K562 (cell line): ENCODE data around the gene UBE2H. TPM values are rescaled to one million over a fixed set of nuclear protein-coding genes. Genes with fewer than 3 reads are reported as not detected.
A peak's percentile ranks its signal among the peaks of the same experiment; 100 is the strongest.

Source experiments
- BDP1 ChIP-seq: IDR thresholded peaks from 3 replicates; pipeline ENCODE4 v1.6.1; 2011; ENCODE audit not compliant: insufficient read length, insufficient read depth
- CEBPG ChIP-seq, 3 experiments: fragments of 200-800 bp in 1 of 3; sonication (Bioruptor generic) in 1 of 3; sonication (generic) in 1 of 3; formaldehyde crosslinking in 1 of 3; IDR thresholded peaks in 2 of 3; conservative IDR thresholded peaks in 1 of 3; 2 replicates each; pipeline versions ENCODE4 v1.6.1 to v1.8.0; 2016 to 2022; ENCODE audit warnings: missing compliant biosample characterization in 2 of 3, missing genetic modification characterization in 2 of 3, mild to moderate bottlenecking in 1 of 3, missing genetic modification reagents in 1 of 3
- CREBBP ChIP-seq: IDR thresholded peaks from one replicate; pipeline ENCODE4 v1.6.1; 2012; ENCODE audit warnings: low read depth, mild to moderate bottlenecking, control low read depth, inconsistent platforms, low read length
- EZH2 ChIP-seq: IDR thresholded peaks from 2 replicates; pipeline ENCODE4 v1.6.1; 2012; ENCODE audit warnings: low read depth, mild to moderate bottlenecking, inconsistent platforms, low read length, borderline replicate concordance
- NR1H2 ChIP-seq: sonication (generic); formaldehyde crosslinking; IDR thresholded peaks from 2 replicates; pipeline ENCODE4 v1.4.0; 2020; ENCODE audit warnings: mild to moderate bottlenecking, missing genetic modification reagents
- TBL1XR1 ChIP-seq, 2 experiments: IDR thresholded peaks; 2 replicates each; pipeline ENCODE4 v1.6.1; 2012; ENCODE audit warnings: improper control_type of control experiment in 2 of 2, low read length in 2 of 2, mild to moderate bottlenecking in 1 of 2
- TRIM24 ChIP-seq, 2 experiments: fragments of 450-650 bp; IDR thresholded peaks; 2 replicates each; pipeline ENCODE4 v1.6.1; 2016
- ZBTB9 ChIP-seq: fragments of 450-650 bp; formaldehyde crosslinking; IDR thresholded peaks from 2 replicates; pipeline ENCODE4 v1.4.0; 2020; ENCODE audit warnings: mild to moderate bottlenecking, moderate library complexity
- ZNF583 ChIP-seq: fragments of 250-450 bp; sonication (Bioruptor Pico); IDR thresholded peaks from 2 replicates; pipeline ENCODE4 v1.4.0; 2020
- ZNF764 ChIP-seq: fragments of 250-450 bp; sonication (Bioruptor Pico); IDR thresholded peaks from 2 replicates; pipeline ENCODE4 v1.4.0; 2020; ENCODE audit warnings: low read depth, mild to moderate bottlenecking, moderate library complexity
- ZNF77 ChIP-seq: fragments of 250-450 bp; sonication (Bioruptor Pico); IDR thresholded peaks from 2 replicates; pipeline ENCODE4 v1.5.0; 2020
- ZNF780A ChIP-seq: fragments of 250-450 bp; sonication (Bioruptor Pico); IDR thresholded peaks from 2 replicates; pipeline ENCODE4 v1.5.0; 2021; ENCODE audit warnings: mild to moderate bottlenecking
- polyA plus RNA-seq, 8 experiments: library from polyadenylated mRNA; depleted of rRNA in 4 of 8; stranded (reverse) in 5 of 8; unstranded in 3 of 8; fragments of >200 nt; fragmentation: Nextera tagmentation in 2 of 8; fragmentation: Illumina TruSeq in 1 of 8; extraction: Ambion mirVana in 2 of 8; extraction: Trizol in 1 of 8; gene quantifications; 2 replicates each; pipeline versions ENCODE4 v1.2.1 to v1.2.3, GENCODE V29; 2011 to 2014; ENCODE audit warnings: inconsistent platforms in 1 of 8, missing spikeins in 1 of 8
- total RNA-seq, 7 experiments: library from RNA; depleted of rRNA in 6 of 7; stranded (reverse); fragments of >200 nt in 6 of 7; fragmentation: Illumina TruSeq in 2 of 7; extraction: Trizol in 2 of 7; gene quantifications; 2 replicates each; pipeline versions ENCODE4 v1.2.1 to v1.2.3, GENCODE V29; 2011 to 2021; ENCODE audit warnings: low replicate concordance in 1 of 7
- TF ChIP-seq, protein P1 (sequence below), 2 experiments: fragments of 450-650 bp; IDR thresholded peaks; 2 replicates each; pipeline ENCODE4 v1.6.1; 2018; ENCODE audit warnings: mild to moderate bottlenecking in 2 of 2, low read depth in 1 of 2; ENCODE audit not compliant: partially characterized antibody in 2 of 2
- TF ChIP-seq, protein P2 (sequence below): sonication (generic); formaldehyde crosslinking; IDR thresholded peaks from 2 replicates; pipeline ENCODE4 v1.8.1; 2023; ENCODE audit warnings: mild to moderate bottlenecking, missing genetic modification reagents

Gene UBE2H
- total and polyA plus RNA-seq, 9 of the 15 experiments (the other 6 are each of a cell fraction or from before 2014, with no cell fraction given): 6.3 to 33.0 (median 13.3) TPM

DNA sequence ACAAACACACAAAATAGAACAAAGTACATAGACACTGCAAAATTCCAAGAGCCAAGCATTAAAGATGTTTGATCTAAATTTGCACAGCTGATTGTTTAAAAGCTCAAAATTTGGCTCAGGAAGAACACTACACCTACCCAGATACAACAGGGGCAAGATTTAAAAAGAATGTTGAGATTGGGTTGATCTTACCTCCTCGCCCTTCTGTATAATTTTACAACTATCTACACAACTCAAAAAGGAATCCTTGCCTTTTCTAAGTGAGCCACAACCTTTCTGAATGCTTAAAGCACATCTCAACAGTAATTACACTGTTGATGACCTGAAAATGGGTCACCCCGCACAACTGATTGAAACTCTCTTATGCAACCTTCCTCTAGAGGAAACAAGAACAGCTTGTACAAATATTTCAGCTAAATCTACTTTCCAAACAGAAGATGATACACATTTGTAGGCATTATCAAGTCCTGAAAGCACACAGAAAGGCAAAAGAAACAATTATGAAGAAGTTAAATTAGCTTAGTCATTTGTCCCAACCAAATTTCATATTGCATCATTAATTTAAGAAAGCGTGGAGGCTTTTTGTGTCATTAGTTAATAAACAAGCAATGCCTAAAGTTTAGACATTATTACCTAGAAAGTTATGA lies 75.5 kb downstream of the UBE2H start (continued):
- TF ChIP-seq, protein P1, sequence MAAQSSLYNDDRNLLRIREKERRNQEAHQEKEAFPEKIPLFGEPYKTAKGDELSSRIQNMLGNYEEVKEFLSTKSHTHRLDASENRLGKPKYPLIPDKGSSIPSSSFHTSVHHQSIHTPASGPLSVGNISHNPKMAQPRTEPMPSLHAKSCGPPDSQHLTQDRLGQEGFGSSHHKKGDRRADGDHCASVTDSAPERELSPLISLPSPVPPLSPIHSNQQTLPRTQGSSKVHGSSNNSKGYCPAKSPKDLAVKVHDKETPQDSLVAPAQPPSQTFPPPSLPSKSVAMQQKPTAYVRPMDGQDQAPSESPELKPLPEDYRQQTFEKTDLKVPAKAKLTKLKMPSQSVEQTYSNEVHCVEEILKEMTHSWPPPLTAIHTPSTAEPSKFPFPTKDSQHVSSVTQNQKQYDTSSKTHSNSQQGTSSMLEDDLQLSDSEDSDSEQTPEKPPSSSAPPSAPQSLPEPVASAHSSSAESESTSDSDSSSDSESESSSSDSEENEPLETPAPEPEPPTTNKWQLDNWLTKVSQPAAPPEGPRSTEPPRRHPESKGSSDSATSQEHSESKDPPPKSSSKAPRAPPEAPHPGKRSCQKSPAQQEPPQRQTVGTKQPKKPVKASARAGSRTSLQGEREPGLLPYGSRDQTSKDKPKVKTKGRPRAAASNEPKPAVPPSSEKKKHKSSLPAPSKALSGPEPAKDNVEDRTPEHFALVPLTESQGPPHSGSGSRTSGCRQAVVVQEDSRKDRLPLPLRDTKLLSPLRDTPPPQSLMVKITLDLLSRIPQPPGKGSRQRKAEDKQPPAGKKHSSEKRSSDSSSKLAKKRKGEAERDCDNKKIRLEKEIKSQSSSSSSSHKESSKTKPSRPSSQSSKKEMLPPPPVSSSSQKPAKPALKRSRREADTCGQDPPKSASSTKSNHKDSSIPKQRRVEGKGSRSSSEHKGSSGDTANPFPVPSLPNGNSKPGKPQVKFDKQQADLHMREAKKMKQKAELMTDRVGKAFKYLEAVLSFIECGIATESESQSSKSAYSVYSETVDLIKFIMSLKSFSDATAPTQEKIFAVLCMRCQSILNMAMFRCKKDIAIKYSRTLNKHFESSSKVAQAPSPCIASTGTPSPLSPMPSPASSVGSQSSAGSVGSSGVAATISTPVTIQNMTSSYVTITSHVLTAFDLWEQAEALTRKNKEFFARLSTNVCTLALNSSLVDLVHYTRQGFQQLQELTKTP (IDR thresholded peaks at IDR 0.05; ENCODE audit: low read depth in 1 of 2, partially characterized antibody in 2 of 2): peak in 1 of 2 experiments; percentile 45
- TF ChIP-seq TBL1XR1 (IDR thresholded peaks at IDR 0.05; ENCODE audit: low read length in 2 of 2) (no peak), NR1H2 (CRISPR knock-in tag) (no peak), TRIM24 (IDR thresholded peaks at IDR 0.05) (peak; percentile 66 to 74; a peak in 3 of 4 replicates), CEBPG (CRISPR knock-in tag; IDR thresholded peaks at IDR 0.05) (peak; percentile 72; the same call in 1 of the 2 replicates), CEBPG (tag; conservative IDR thresholded peaks at IDR 0.05 in 1 of 2, IDR thresholded peaks at IDR 0.05 in 1 of 2) (peak; percentile 95 to 96), EZH2 (no peak), ZNF764 (CRISPR knock-in tag) (no peak), ZNF780A (CRISPR knock-in tag) (no peak), ZBTB9 (no peak), BDP1 (no peak), CREBBP (no peak), ZNF77 (CRISPR knock-in tag) (no peak), ZNF583 (CRISPR knock-in tag) (no peak)
- TF ChIP-seq, protein P2, sequence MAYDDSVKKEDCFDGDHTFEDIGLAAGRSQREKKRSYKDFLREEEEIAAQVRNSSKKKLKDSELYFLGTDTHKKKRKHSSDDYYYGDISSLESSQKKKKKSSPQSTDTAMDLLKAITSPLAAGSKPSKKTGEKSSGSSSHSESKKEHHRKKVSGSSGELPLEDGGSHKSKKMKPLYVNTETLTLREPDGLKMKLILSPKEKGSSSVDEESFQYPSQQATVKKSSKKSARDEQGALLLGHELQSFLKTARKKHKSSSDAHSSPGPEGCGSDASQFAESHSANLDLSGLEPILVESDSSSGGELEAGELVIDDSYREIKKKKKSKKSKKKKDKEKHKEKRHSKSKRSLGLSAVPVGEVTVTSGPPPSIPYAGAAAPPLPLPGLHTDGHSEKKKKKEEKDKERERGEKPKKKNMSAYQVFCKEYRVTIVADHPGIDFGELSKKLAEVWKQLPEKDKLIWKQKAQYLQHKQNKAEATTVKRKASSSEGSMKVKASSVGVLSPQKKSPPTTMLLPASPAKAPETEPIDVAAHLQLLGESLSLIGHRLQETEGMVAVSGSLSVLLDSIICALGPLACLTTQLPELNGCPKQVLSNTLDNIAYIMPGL (CRISPR knock-in tag): no peak
